Prostate gland (tissue), 2 donors: ENCODE measurements around the gene NSD2.

Experiments used
- POLR2AphosphoS5 ChIP-seq: sonication (generic); formaldehyde crosslinking; IDR thresholded peaks from one replicate; pipeline ENCODE4 v1.6.1; 2017; ENCODE audit warnings: antibody characterized with exemption
- TF ChIP-seq, protein P1 (sequence below), 4 experiments: fragments of 200-600 bp in 2 of 4; fragments of 450-650 bp in 2 of 4; sonication (generic) in 2 of 4; IDR thresholded peaks; 1 replicate in 3 of 4; 2 replicates in 1 of 4; pipeline ENCODE4 v1.5.1; 2016 to 2019; ENCODE audit warnings: antibody characterized with exemption in 4 of 4, mild to moderate bottlenecking in 2 of 4, moderate library complexity in 2 of 4

DNA sequence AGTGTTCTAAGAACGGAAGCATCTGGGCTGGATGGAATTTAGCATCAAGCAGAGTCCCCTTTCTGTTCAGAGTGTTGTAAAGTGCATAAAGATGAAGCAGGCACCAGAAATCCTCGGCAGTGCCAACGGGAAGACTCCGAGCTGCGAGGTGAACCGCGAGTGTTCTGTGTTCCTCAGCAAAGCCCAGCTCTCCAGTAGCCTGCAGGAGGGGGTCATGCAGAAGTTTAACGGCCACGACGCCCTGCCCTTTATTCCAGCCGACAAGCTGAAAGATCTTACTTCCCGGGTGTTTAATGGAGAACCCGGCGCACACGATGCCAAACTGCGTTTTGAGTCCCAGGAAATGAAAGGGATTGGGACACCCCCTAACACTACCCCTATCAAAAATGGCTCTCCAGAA, 29.4 kb downstream of the NSD2 start:
- TF ChIP-seq, protein P1, sequence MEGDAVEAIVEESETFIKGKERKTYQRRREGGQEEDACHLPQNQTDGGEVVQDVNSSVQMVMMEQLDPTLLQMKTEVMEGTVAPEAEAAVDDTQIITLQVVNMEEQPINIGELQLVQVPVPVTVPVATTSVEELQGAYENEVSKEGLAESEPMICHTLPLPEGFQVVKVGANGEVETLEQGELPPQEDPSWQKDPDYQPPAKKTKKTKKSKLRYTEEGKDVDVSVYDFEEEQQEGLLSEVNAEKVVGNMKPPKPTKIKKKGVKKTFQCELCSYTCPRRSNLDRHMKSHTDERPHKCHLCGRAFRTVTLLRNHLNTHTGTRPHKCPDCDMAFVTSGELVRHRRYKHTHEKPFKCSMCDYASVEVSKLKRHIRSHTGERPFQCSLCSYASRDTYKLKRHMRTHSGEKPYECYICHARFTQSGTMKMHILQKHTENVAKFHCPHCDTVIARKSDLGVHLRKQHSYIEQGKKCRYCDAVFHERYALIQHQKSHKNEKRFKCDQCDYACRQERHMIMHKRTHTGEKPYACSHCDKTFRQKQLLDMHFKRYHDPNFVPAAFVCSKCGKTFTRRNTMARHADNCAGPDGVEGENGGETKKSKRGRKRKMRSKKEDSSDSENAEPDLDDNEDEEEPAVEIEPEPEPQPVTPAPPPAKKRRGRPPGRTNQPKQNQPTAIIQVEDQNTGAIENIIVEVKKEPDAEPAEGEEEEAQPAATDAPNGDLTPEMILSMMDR (IDR thresholded peaks at IDR 0.05): no peak
- TF ChIP-seq POLR2AphosphoS5: no peak
